ENCODE data around the gene TMEM119. TPM values are rescaled to one million over a fixed set of nuclear protein-coding genes. Genes with fewer than 3 reads are reported as not detected.

TMEM119 gene
- total and polyA plus RNA-seq, 10 of the 15 experiments (the other 5 are each of a cell fraction or from before 2014, with no cell fraction given), result 0.11 to 0.44 (median 0.19) TPM; not detected in 5

DNA sequence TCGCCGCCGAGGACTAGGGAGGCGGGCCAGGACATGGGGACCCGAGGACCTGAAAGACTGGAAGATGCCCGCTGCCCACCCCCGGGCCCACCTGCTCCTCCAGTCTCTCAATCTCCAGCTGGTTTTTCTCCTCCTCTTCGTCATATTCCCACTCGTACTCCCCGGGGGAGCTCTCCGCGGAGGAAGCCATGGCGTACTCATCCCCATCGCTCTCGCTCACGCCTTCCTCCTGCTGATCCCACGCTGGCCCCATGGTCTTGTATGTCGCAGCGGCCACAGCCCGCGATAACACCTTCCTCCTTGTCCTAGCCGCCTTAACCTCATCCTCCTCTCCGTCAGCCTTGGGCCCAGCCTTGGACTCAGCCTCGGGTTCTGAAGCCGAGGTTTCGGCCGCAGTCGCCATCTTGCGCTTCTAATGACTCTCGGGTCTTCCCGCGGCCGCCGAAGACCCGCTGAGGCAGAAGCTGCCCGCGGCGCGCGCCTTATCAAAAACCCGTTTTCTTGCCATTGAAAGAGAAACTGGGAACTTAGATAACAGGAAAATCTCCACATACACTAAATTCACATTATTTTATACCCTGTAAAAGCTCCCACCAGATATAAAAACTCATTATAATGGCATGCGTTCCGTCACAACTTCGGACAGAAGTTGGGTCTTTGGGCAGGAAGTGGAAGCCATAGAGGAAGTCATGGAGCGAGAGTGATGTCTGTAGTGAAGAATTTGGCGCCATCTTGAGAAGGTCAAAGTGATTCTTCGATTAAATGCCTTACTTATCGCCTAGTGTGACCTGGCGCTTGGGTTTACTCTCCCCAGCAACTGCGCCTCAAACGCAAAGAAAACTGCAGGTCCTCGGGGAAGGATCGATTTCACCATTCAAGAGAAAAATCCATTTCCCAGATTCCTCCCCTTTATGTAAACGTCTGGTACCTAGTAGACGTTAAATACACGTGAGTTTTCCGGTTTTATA lies 36.8 kb downstream of the TMEM119 start, which contains the start of gene SART3 (continued):
- TF ChIP-seq, protein P1, sequence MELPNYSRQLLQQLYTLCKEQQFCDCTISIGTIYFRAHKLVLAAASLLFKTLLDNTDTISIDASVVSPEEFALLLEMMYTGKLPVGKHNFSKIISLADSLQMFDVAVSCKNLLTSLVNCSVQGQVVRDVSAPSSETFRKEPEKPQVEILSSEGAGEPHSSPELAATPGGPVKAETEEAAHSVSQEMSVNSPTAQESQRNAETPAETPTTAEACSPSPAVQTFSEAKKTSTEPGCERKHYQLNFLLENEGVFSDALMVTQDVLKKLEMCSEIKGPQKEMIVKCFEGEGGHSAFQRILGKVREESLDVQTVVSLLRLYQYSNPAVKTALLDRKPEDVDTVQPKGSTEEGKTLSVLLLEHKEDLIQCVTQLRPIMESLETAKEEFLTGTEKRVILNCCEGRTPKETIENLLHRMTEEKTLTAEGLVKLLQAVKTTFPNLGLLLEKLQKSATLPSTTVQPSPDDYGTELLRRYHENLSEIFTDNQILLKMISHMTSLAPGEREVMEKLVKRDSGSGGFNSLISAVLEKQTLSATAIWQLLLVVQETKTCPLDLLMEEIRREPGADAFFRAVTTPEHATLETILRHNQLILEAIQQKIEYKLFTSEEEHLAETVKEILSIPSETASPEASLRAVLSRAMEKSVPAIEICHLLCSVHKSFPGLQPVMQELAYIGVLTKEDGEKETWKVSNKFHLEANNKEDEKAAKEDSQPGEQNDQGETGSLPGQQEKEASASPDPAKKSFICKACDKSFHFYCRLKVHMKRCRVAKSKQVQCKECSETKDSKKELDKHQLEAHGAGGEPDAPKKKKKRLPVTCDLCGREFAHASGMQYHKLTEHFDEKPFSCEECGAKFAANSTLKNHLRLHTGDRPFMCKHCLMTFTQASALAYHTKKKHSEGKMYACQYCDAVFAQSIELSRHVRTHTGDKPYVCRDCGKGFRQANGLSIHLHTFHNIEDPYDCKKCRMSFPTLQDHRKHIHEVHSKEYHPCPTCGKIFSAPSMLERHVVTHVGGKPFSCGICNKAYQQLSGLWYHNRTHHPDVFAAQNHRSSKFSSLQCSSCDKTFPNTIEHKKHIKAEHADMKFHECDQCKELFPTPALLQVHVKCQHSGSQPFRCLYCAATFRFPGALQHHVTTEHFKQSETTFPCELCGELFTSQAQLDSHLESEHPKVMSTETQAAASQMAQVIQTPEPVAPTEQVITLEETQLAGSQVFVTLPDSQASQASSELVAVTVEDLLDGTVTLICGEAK (IDR thresholded peaks at IDR 0.05; ENCODE audit: borderline replicate concordance), result peak; percentile 95; the same call in 1 of the 2 replicates
- TF ChIP-seq GATAD2B (conservative IDR thresholded peaks at IDR 0.05; ENCODE audit: low read depth), result 0 out of 2 replicates have a peak, but pooled peaks have one; percentile 15
- 0 out of 2 replicates have a peak, but pooled peaks have one; percentile 31 for TF ChIP-seq HSF1 (IDR thresholded peaks at IDR 0.05; ENCODE audit: low read depth, low read length)
- 0 out of 2 replicates have a peak, but pooled peaks have one; percentile 49 for TF ChIP-seq IRF4 (IDR thresholded peaks at IDR 0.05; ENCODE audit: low read depth, low read length)
- peak in 1 of 2 experiments; percentile 10; a peak in 1 of 4 replicates for TF ChIP-seq IKZF2 (IDR thresholded peaks at IDR 0.05)
- no peak for TF ChIP-seq PRDM15 (CRISPR knock-in tag; IDR thresholded peaks at IDR 0.05)
- peak; percentile 56 for TF ChIP-seq SMAD1 (IDR thresholded peaks at IDR 0.05; ENCODE audit: low read depth, partially characterized antibody)
- TF ChIP-seq ZZZ3 (IDR thresholded peaks at IDR 0.05; ENCODE audit: control insufficient read depth, insufficient read length, low read depth), result no peak
- peak; percentile 96 for TF ChIP-seq TAF1 (IDR thresholded peaks at IDR 0.05; ENCODE audit: borderline replicate concordance, low read depth, low read length)
- peak; percentile 74 for TF ChIP-seq MXI1 (IDR thresholded peaks at IDR 0.05; ENCODE audit: low read depth, low read length)
- no peak for TF ChIP-seq CEBPB (IDR thresholded peaks at IDR 0.05; ENCODE audit: borderline replicate concordance in 1 of 2, low read depth in 2 of 2, low read length in 2 of 2)
- TF ChIP-seq, protein P2, sequence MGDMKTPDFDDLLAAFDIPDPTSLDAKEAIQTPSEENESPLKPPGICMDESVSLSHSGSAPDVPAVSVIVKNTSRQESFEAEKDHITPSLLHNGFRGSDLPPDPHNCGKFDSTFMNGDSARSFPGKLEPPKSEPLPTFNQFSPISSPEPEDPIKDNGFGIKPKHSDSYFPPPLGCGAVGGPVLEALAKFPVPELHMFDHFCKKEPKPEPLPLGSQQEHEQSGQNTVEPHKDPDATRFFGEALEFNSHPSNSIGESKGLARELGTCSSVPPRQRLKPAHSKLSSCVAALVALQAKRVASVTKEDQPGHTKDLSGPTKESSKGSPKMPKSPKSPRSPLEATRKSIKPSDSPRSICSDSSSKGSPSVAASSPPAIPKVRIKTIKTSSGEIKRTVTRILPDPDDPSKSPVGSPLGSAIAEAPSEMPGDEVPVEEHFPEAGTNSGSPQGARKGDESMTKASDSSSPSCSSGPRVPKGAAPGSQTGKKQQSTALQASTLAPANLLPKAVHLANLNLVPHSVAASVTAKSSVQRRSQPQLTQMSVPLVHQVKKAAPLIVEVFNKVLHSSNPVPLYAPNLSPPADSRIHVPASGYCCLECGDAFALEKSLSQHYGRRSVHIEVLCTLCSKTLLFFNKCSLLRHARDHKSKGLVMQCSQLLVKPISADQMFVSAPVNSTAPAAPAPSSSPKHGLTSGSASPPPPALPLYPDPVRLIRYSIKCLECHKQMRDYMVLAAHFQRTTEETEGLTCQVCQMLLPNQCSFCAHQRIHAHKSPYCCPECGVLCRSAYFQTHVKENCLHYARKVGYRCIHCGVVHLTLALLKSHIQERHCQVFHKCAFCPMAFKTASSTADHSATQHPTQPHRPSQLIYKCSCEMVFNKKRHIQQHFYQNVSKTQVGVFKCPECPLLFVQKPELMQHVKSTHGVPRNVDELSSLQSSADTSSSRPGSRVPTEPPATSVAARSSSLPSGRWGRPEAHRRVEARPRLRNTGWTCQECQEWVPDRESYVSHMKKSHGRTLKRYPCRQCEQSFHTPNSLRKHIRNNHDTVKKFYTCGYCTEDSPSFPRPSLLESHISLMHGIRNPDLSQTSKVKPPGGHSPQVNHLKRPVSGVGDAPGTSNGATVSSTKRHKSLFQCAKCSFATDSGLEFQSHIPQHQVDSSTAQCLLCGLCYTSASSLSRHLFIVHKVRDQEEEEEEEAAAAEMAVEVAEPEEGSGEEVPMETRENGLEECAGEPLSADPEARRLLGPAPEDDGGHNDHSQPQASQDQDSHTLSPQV (IDR thresholded peaks at IDR 0.05), result peak; percentile 100
- peak; percentile 59 for TF ChIP-seq CHD2 (IDR thresholded peaks at IDR 0.05; ENCODE audit: borderline replicate concordance, low read depth, low read length)

Measured in GM12878 (cell line).